ENCODE results near the gene C16orf54. TPM values are rescaled to one million over a fixed set of nuclear protein-coding genes. Genes with fewer than 3 reads are reported as not detected.
"Not testable (repeated sequence)": the region's sequence is repeated elsewhere in the genome, so short reads cannot be mapped to it uniquely, and the experiment has no call there.

Gene C16orf54
- total RNA-seq, 4 donors from 2014 or later: 2.2 to 9.9 (median 3.6) TPM

DNA sequence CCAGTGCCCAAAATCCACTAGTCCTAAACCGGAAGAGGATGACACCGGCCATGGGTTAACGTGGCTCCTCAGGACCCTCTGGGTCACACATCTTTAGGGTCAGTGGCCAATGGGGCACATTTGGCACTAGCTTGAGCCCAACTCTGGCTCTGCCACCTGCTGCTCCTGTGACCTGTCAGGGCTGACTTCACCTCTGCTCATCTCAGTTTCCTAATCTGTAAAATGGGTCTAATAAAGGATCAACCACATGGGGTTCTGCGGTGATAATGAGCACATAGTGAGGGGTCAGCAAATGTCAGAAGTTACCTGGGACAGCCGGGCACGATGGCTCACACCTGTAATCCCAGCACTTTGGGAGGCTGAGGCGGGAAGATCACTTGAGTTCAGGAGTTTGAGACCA is 48.4 kb downstream of the C16orf54 start:
- Histone ChIP-seq H3K9me3 (peaks cover 0 to 9% (median 0%) of the 10 kb centered on the region in 4 donors), H3K27me3 (no peaks in the 10 kb centered on the region), H3K4me3 (no peak overlapping the region), H3K4me1 (peaks cover 0 to 7% (median 2%) of the 10 kb centered on the region in 4 donors), H3K36me3 (peaks cover 0 to 5% (median 0%) of the 10 kb centered on the region in 3 donors), H3K27ac (no peak overlapping the region)
- TF ChIP-seq, protein P1, sequence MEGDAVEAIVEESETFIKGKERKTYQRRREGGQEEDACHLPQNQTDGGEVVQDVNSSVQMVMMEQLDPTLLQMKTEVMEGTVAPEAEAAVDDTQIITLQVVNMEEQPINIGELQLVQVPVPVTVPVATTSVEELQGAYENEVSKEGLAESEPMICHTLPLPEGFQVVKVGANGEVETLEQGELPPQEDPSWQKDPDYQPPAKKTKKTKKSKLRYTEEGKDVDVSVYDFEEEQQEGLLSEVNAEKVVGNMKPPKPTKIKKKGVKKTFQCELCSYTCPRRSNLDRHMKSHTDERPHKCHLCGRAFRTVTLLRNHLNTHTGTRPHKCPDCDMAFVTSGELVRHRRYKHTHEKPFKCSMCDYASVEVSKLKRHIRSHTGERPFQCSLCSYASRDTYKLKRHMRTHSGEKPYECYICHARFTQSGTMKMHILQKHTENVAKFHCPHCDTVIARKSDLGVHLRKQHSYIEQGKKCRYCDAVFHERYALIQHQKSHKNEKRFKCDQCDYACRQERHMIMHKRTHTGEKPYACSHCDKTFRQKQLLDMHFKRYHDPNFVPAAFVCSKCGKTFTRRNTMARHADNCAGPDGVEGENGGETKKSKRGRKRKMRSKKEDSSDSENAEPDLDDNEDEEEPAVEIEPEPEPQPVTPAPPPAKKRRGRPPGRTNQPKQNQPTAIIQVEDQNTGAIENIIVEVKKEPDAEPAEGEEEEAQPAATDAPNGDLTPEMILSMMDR (IDR thresholded peaks at IDR 0.05): no peak
- no peak for TF ChIP-seq POLR2A (IDR thresholded peaks at IDR 0.05)
- DNase-seq: no peak

DNA sequence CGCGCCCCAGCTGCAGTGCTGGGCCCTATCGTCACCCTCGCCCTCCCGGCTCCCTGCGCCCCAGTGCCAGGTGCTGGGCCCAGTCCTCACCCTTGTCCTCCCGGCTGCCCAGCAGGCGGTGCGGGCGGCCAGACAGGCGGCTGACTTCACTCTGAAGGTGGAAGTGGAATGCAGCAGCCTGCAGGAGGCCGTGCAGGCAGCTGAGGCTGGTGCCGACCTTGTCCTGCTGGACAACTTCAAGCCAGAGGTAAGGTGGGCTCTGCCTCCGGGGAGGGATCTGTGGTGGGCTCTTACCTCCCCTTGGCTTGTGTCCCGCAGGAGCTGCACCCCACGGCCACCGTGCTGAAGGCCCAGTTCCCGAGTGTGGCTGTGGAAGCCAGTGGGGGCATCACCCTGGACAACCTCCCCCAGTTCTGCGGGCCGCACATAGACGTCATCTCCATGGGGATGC is 48.9 kb downstream of the C16orf54 start:
- no peak for DNase-seq
- peaks cover 0 to 9% (median 0%) of the 10 kb centered on the region in 4 donors for H3K9me3 ChIP-seq
- peaks cover 0 to 7% (median 0%) of the 10 kb centered on the region in 4 donors for H3K4me1 ChIP-seq
- H3K27me3 ChIP-seq: no peaks in the 10 kb centered on the region
- H3K4me3 ChIP-seq: no peak overlapping the region
- TF ChIP-seq, protein P1 (IDR thresholded peaks at IDR 0.05): no peak
- TF ChIP-seq POLR2A (IDR thresholded peaks at IDR 0.05): no peak
- peaks cover 0 to 5% (median 0%) of the 10 kb centered on the region in 3 donors for H3K36me3 ChIP-seq
- H3K27ac ChIP-seq: no peak overlapping the region

DNA sequence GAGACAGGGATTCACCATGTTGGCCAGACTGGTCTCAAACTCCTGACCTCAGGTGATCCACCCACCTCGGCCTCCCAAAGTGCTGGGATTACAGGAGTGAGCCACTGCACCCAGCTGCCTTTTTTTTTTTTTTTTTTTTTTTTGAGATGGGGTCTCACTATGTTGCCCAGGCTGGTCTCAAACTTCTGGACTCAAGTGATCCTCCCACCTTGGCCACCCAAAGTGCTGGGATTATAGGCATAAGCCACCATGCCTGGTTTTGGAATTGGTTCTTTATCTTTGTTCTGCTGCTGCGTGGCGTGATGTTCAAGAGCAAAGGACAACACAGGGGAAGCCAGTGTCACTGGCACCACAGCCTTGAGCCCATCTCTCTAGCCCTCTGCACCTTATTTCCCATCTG is 50.1 kb downstream of the C16orf54 start:
- not testable (repeated sequence) for H3K27me3 ChIP-seq, H3K4me1 ChIP-seq, H3K9me3 ChIP-seq, H3K4me3 ChIP-seq, H3K27ac ChIP-seq, H3K36me3 ChIP-seq, DNase-seq

DNA sequence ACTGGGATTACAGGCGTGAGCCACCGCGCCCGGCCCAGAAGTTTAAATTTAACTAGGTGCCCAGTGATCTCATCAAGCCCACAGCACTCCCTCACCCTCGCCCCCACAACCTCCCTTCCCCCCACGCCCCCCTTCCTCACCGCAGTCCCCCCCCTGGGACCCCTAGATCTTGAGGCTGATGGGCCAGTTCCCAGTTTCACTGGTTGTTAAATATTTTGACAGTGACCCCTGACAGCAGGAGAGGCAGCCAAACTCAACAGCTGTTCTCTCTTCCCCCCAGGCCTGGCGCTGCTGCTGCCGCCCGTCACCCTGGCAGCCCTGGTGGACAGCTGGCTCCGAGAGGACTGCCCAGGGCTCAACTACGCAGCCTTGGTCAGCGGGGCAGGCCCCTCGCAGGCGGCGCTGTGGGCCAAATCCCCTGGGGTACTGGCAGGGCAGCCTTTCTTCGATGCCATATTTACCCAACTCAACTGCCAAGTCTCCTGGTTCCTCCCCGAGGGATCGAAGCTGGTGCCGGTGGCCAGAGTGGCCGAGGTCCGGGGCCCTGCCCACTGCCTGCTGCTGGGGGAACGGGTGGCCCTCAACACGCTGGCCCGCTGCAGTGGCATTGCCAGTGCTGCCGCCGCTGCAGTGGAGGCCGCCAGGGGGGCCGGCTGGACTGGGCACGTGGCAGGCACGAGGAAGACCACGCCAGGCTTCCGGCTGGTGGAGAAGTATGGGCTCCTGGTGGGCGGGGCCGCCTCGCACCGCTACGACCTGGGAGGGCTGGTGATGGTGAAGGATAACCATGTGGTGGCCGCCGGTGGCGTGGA is 51.2 kb downstream of the C16orf54 start:
- H3K4me1 ChIP-seq: no peaks in the 10 kb centered on the region
- H3K36me3 ChIP-seq: peaks cover 0 to 5% (median 0%) of the 10 kb centered on the region in 3 donors
- H3K27ac ChIP-seq: no peak overlapping the region
- no peak for TF ChIP-seq POLR2A (IDR thresholded peaks at IDR 0.05)
- TF ChIP-seq, protein P1 (IDR thresholded peaks at IDR 0.05): no peak
- no peaks in the 10 kb centered on the region for H3K9me3 ChIP-seq
- H3K4me3 ChIP-seq: no peak overlapping the region
- no peaks in the 10 kb centered on the region for H3K27me3 ChIP-seq
- DNase-seq: peak in 1 of 3 donors; percentile 45

DNA sequence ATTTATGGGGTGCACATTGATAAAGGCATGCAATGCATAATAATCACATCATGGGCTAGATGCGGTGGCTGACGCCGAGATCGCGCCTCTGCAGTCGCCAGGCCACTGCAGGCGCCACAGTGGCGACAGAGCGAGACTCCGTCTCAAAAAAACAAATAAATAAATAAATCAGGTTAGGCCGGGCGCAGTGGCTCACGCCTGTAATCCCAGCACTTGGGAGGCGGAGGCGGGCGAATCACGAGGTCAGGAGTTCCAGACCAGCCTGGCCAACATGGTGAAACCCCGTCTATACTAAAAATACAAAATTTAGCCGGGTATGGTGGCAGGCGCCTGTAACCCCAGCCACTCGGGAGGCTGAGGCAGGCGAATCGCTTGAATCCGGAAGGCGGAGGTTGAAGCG is 53.2 kb downstream of the C16orf54 start:
- H3K36me3 ChIP-seq, H3K27ac ChIP-seq, H3K4me3 ChIP-seq, H3K27me3 ChIP-seq, DNase-seq, H3K9me3 ChIP-seq, H3K4me1 ChIP-seq: not testable (repeated sequence)

Other genes with a start within 250 kb of the C16orf54 start
- gene NPIPB12, start 239.6 kb downstream of the C16orf54 start, total RNA-seq: 100 to 1,000 TPM in 3 of 4 donors, 10 to 100 TPM in 1; 97.7 to 307 (median 168) TPM
- 10 to 100 TPM in 1 of 4 donors, 1 to 10 TPM in 3; 2.5 to 14.0 (median 2.8) TPM for gene SPN, start 82.7 kb downstream of the C16orf54 start, total RNA-seq
- gene QPRT, start 66.8 kb downstream of the C16orf54 start, total RNA-seq: 10 to 100 TPM; 40.4 to 96.3 (median 47.4) TPM
- gene ZG16, start 32.3 kb upstream of the C16orf54 start, total RNA-seq: 100 to 1,000 TPM in 3 of 4 donors, 1 to 10 TPM in 1; 9.9 to 585 (median 158) TPM
- gene KIF22, start 44.8 kb upstream of the C16orf54 start, total RNA-seq: 100 to 1,000 TPM in 2 of 4 donors, 10 to 100 TPM in 2; 31.9 to 157 (median 72.8) TPM
- 100 to 1,000 TPM; 124 to 208 (median 135) TPM for gene MAZ, start 60.5 kb upstream of the C16orf54 start, total RNA-seq
- gene PRRT2, start 66.2 kb upstream of the C16orf54 start, total RNA-seq: 1 to 10 TPM in 2 of 4 donors, under 1 TPM in 1, not detected in 1; 0.95 to 3.3 (median 2.5) TPM
- 10 to 100 TPM; 39.5 to 50.3 (median 48.3) TPM for gene PAGR1, start 70.2 kb upstream of the C16orf54 start, total RNA-seq
- gene MVP, start 74.5 kb upstream of the C16orf54 start, total RNA-seq: 100 to 1,000 TPM; 222 to 709 (median 645) TPM
- gene CDIPT, start 117.2 kb upstream of the C16orf54 start, total RNA-seq: 100 to 1,000 TPM in 1 of 4 donors, 10 to 100 TPM in 3; 39.6 to 122 (median 91.2) TPM
- gene SEZ6L2, start 153.6 kb upstream of the C16orf54 start, total RNA-seq: 10 to 100 TPM in 2 of 4 donors, 1 to 10 TPM in 2; 1.7 to 14.2 (median 10.6) TPM
- gene ASPHD1, start 154.5 kb upstream of the C16orf54 start, total RNA-seq: under 1 TPM in 1 of 4 donors, not detected in 3; 0.53 TPM
- gene KCTD13, start 180.2 kb upstream of the C16orf54 start, total RNA-seq: 10 to 100 TPM; 38.8 to 98.1 (median 48.7) TPM
- 100 to 1,000 TPM; 103 to 201 (median 170) TPM for gene TMEM219, start 216.1 kb upstream of the C16orf54 start, total RNA-seq
- 100 to 1,000 TPM in 1 of 4 donors, 10 to 100 TPM in 3; 78.1 to 123 (median 90.9) TPM for gene TAOK2, start 227.9 kb upstream of the C16orf54 start, total RNA-seq
- 10 to 100 TPM in 3 of 4 donors, 1 to 10 TPM in 1; 5.8 to 15.1 (median 13.1) TPM for gene HIRIP3, start 249.6 kb upstream of the C16orf54 start, total RNA-seq